Fibroblast of lung (primary cell): ENCODE results near the gene ZCCHC7. TPM values are rescaled to one million over a fixed set of nuclear protein-coding genes. Genes with fewer than 3 reads are reported as not detected.

Experiments used
- DNase-seq, 2 donors: peaks; one replicate each; pipeline versions ENCODE4 v3.0.0 to v3.0.0-alpha.2; 2010; ENCODE audit warnings: low read depth in 2 of 2
- H2AFZ ChIP-seq: 2 replicates; pipeline ENCODE4 v1.5.1; 2012; ENCODE audit warnings: low read length, control low read depth, inconsistent platforms
- H3K27ac ChIP-seq: 2 replicates; pipeline ENCODE4 v1.5.1; 2011; ENCODE audit warnings: low read length, control low read depth; ENCODE audit not compliant: insufficient read depth
- H3K27me3 ChIP-seq: 2 replicates; pipeline ENCODE4 v1.5.1; 2011; ENCODE audit warnings: mild to moderate bottlenecking, low read length; ENCODE audit not compliant: control insufficient read depth, insufficient read depth
- H3K36me3 ChIP-seq: 2 replicates; pipeline ENCODE4 v1.5.1; 2011; ENCODE audit warnings: low read length; ENCODE audit not compliant: control insufficient read depth, insufficient read depth
- H3K4me1 ChIP-seq: 2 replicates; pipeline ENCODE4 v1.5.1; 2011; ENCODE audit warnings: low read length; ENCODE audit not compliant: control insufficient read depth, insufficient read depth; ENCODE audit errors: extremely low read depth
- H3K4me2 ChIP-seq: 2 replicates; pipeline ENCODE4 v1.5.1; 2011; ENCODE audit warnings: low read length, control low read depth; ENCODE audit not compliant: insufficient read depth; ENCODE audit errors: extremely low read depth
- H3K4me3 ChIP-seq, 4 experiments: fragments of 200-600 bp in 1 of 4; sonication (generic) in 1 of 4; replicated peaks in 1 of 4; 2 replicates each; pipeline ENCODE4 v1.5.1; 2011 to 2016; ENCODE audit warnings: low read length in 4 of 4, low read depth in 3 of 4, mild to moderate bottlenecking in 3 of 4, control low read depth in 2 of 4, inconsistent platforms in 1 of 4, mixed read lengths in 1 of 4; ENCODE audit not compliant: insufficient read depth in 1 of 4; ENCODE audit errors: control extremely low read depth in 1 of 4
- H3K79me2 ChIP-seq: 2 replicates; pipeline ENCODE4 v1.5.1; 2012; ENCODE audit warnings: mild to moderate bottlenecking, low read length, inconsistent platforms; ENCODE audit not compliant: control insufficient read depth, insufficient read depth
- H3K9ac ChIP-seq: 2 replicates; pipeline ENCODE4 v1.5.1; 2011; ENCODE audit warnings: mild to moderate bottlenecking, low read length, control low read depth; ENCODE audit not compliant: insufficient read depth
- H3K9me3 ChIP-seq: 2 replicates; pipeline ENCODE4 v1.5.1; 2012; ENCODE audit warnings: low read depth, low read length; ENCODE audit not compliant: control insufficient read depth, insufficient read depth
- H4K20me1 ChIP-seq: 2 replicates; pipeline ENCODE4 v1.5.1; 2011; ENCODE audit warnings: low read length; ENCODE audit not compliant: control insufficient read depth, insufficient read depth; ENCODE audit errors: extremely low read depth
- EZH2 ChIP-seq: IDR thresholded peaks from 2 replicates; pipeline ENCODE4 v1.5.1; 2012; ENCODE audit warnings: low read length, control low read depth, mild to moderate bottlenecking; ENCODE audit errors: missing control alignments
- polyA plus RNA-seq, 2 donors: library from polyadenylated mRNA; depleted of rRNA in 1 of 2; stranded (reverse) in 1 of 2; unstranded in 1 of 2; fragments of >200 nt; gene quantifications; 2 replicates each; pipeline ENCODE4 v1.2.1, GENCODE V29; 2011 to 2012; ENCODE audit warnings: missing spikeins in 1 of 2
- total RNA-seq: library from RNA; depleted of rRNA; stranded (reverse); fragments of >200 nt; gene quantifications from 2 replicates; pipeline ENCODE4 v1.2.1, GENCODE V29; 2014
- TF ChIP-seq, protein P1 (sequence below), 2 donors: IDR thresholded peaks in 1 of 2; conservative IDR thresholded peaks in 1 of 2; 1 replicate in 1 of 2; 2 replicates in 1 of 2; pipeline ENCODE4 v1.5.1; 2011 to 2012; ENCODE audit warnings: low read length in 2 of 2, control low read depth in 1 of 2, inconsistent platforms in 1 of 2, low read depth in 1 of 2, mild to moderate bottlenecking in 1 of 2

ZCCHC7 gene
- total and polyA plus RNA-seq, 2 donors (not counting 1 experiment from before 2014, with no cell fraction given), result 15.0 to 23.8 TPM

DNA sequence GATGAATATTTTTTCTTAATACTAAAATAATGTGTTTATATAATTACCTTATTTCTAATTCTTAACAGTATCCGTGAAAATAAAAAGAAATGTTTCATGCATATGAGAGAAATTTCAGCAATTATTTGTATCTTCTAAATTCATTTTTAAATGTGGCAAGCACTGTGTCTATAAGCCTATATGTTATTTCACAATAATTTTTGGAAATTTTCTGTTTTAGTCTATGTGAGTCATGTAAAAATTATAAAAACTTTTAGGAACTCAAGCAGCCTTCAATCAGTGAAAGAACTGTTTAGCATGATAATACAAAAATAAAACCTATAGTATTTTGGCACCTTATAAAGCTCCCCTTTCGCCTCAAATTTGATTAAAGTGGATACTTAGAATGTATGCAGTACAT lies 96.8 kb downstream of the ZCCHC7 start:
- Histone ChIP-seq H3K36me3 (no peaks in the 10 kb centered on the region), H3K79me2 (no peaks in the 10 kb centered on the region), H3K9me3 (no peaks in the 10 kb centered on the region), H3K4me2 (no peak overlapping the region), H3K9ac (no peak overlapping the region), H4K20me1 (no peaks in the 10 kb centered on the region), H3K4me3 (no peak overlapping the region), H3K27me3 (no peaks in the 10 kb centered on the region), H2AFZ (no peak overlapping the region), H3K27ac (no peak overlapping the region), H3K4me1 (no peaks in the 10 kb centered on the region)
- no peak for DNase-seq
- TF ChIP-seq, protein P1, sequence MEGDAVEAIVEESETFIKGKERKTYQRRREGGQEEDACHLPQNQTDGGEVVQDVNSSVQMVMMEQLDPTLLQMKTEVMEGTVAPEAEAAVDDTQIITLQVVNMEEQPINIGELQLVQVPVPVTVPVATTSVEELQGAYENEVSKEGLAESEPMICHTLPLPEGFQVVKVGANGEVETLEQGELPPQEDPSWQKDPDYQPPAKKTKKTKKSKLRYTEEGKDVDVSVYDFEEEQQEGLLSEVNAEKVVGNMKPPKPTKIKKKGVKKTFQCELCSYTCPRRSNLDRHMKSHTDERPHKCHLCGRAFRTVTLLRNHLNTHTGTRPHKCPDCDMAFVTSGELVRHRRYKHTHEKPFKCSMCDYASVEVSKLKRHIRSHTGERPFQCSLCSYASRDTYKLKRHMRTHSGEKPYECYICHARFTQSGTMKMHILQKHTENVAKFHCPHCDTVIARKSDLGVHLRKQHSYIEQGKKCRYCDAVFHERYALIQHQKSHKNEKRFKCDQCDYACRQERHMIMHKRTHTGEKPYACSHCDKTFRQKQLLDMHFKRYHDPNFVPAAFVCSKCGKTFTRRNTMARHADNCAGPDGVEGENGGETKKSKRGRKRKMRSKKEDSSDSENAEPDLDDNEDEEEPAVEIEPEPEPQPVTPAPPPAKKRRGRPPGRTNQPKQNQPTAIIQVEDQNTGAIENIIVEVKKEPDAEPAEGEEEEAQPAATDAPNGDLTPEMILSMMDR (conservative IDR thresholded peaks at IDR 0.05 in 1 of 2, IDR thresholded peaks at IDR 0.05 in 1 of 2; ENCODE audit: low read depth in 1 of 2, low read length in 2 of 2), result no peak
- no peak for TF ChIP-seq EZH2

DNA sequence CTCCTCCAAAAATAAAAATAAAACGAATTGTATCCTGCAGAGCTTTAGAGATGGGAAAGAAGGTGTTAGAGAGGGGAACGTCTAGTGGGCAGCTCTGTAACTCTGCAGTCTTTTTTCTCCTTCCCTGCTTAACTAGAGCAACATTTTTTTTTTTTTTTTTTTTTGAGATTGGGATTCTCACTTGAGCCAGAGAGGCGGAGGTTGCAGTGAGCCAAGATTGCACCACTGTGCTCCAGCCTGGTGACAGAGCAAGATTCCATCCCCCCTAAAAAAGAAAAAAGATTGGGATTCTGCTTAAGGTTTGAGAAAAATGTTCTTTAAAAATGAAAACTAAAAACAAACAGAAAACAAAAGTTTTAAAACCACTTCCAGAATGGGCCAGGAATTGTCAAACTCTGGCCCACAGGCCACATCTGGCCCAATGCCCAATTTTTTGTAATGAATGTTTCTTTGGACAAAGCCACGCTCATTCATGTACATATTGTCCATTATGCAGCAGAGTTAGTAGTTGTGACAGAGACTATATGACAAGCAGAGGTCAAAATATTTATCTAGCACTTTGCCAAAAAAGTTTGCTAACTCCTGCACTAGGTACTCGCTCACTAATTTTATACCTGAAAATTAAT lies 98.5 kb downstream of the ZCCHC7 start:
- Histone ChIP-seq H3K36me3 (no peaks in the 10 kb centered on the region), H4K20me1 (no peaks in the 10 kb centered on the region), H3K9me3 (no peaks in the 10 kb centered on the region), H3K79me2 (no peaks in the 10 kb centered on the region), H3K27ac (no peak overlapping the region), H3K4me2 (no peak overlapping the region), H2AFZ (no peak overlapping the region), H3K27me3 (no peaks in the 10 kb centered on the region), H3K4me1 (no peaks in the 10 kb centered on the region), H3K4me3 (no peak overlapping the region), H3K9ac (no peak overlapping the region)
- no peak for TF ChIP-seq EZH2
- TF ChIP-seq, protein P1 (conservative IDR thresholded peaks at IDR 0.05 in 1 of 2, IDR thresholded peaks at IDR 0.05 in 1 of 2; ENCODE audit: low read depth in 1 of 2, low read length in 2 of 2), result no peak
- DNase-seq, result peak in 1 of 2 donors; percentile 3

GRCh38 chr9:37220971-37221370 lies 100.6 kb downstream of the ZCCHC7 start:
- H3K27ac ChIP-seq, result no peak overlapping the region
- no peaks in the 10 kb centered on the region for H3K79me2 ChIP-seq
- no peaks in the 10 kb centered on the region for H3K4me1 ChIP-seq
- no peaks in the 10 kb centered on the region for H3K36me3 ChIP-seq
- H3K9ac ChIP-seq, result no peak overlapping the region
- no peak for TF ChIP-seq EZH2
- TF ChIP-seq, protein P1 (conservative IDR thresholded peaks at IDR 0.05 in 1 of 2, IDR thresholded peaks at IDR 0.05 in 1 of 2; ENCODE audit: low read depth in 1 of 2, low read length in 2 of 2), result no peak
- H3K9me3 ChIP-seq, result no peaks in the 10 kb centered on the region
- H3K4me2 ChIP-seq, result no peak overlapping the region
- H2AFZ ChIP-seq, result no peak overlapping the region
- DNase-seq, result peak in 1 of 2 donors; percentile 75
- no peak overlapping the region for H3K4me3 ChIP-seq
- H4K20me1 ChIP-seq, result no peaks in the 10 kb centered on the region
- no peaks in the 10 kb centered on the region for H3K27me3 ChIP-seq
